ENCODE measurements around the gene IFT88.
"Not testable (repeated sequence)": the region's sequence is repeated elsewhere in the genome, so short reads cannot be mapped to it uniquely, and the experiment has no call there.

The IFT88 gene

DNA sequence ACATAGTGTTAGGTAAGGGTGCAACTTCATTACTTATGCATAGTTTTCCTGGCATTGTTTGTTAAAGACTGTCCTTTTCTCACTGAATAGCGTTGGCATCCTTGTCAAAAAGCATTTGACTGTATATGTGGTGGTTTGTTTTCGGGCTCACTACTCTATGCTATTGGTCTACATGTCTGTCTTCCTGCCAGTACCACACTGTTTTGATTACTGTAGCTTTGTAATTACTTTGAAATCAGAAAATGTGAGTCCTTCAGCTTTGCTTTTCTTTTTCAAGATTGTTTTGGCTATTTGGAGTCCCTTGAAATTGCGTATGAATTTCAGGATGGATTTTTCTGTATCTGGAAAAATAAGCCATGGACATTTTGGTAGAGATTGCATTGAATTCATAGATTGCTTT lies 56.0 kb downstream of the IFT88 start:
- no peak for DNase-seq (ENCODE audit: low read depth in 2 of 2, low spot score in 1 of 2)

DNA sequence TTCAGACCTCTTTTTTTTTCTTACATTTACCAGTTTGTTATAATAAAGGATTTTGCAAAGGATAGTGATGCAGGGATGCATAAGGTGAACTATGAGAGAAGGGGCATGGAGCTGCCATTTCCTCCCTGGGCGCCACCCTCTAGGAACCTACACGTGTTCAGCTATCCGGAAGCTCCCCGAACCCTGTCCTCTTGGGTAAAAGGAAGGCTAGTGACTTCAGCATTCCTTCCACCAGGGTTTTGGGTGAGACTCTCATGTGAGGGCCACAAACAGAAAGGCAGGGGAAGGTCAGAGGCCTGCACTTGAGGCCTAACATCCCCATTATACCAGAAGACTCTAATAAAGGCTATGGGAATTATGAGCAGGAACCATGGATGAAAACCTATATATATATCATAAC lies 57.3 kb downstream of the IFT88 start:
- DNase-seq (ENCODE audit: low read depth in 2 of 2, low spot score in 1 of 2): no peak

DNA sequence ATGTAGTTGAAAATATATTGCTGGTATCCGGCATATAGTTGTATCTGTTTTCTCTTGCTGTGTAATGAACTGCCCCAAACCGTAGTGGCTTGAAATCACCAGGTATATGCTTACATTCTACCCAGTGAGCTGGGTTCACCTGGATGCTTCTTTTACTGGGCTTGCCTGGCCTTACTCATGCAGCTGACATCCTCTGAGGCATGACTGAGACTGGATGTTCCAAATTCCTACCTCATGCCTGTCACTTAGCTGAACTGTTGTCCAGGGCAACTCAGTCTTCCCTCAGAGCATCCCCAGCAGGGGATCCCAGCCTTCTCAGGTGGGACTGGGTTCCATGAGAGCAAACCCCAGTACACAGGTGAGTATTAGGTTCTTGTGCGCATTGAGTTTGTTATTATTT lies 66.8 kb downstream of the IFT88 start:
- DNase-seq (ENCODE audit: low read depth in 2 of 2, low spot score in 1 of 2): no peak

DNA sequence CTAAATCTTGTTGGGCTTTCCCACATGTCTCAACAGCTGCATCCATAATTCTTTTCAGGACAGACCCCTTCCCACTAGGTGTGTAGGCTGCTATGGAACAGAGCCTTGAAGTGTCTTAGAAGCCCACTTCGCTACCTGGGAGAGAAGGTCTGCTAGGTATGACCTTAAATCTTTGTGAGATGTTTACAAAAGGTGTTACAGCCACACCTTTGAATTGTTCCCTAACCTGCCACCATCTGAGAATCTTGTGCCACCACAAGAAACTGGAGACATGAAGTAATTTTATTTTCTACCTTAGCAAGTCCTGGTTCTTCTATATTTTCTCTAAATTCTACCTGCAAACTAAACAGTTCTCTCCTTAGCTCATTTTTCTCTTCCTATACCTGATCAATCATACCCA lies 69.1 kb downstream of the IFT88 start:
- no peak for DNase-seq (ENCODE audit: low read depth in 2 of 2, low spot score in 1 of 2)

DNA sequence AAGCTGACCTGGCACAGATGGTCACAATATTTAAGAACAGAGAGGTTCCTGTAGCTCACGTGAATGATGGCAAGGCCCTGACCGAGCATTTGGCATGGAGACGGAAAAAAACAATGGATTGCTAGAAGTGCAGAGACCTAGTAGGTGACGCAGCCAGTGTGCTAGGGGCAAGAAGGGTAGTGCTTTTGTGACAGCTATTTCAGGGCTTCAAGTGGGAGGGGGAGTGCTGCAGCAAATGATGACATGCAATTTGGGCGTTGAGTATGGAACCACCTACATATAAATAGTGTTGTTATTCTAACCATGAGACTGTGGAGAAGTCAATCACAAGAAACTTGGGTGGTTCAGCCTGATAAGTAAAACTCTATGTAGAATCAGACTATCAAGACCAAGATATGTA lies 70.9 kb downstream of the IFT88 start:
- DNase-seq (ENCODE audit: low read depth in 2 of 2, low spot score in 1 of 2): no peak

DNA sequence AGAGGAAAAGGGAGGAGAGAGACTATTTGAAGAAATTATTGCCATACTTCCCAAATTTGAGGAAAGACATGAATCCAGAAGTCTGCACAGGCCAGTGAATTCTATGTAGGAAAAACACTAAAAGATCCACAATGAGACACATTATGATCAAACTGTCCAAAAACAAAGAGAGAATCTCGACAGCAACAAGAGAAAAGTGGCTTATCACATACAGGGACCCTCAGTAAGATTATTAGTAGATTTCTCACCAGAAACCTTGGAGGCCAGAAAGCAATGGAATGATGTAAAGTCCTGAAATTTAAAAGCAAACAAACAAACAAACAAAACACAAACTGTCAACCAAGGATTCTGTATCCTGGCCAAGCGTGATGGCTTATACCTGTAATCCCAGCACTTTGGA lies 80.8 kb downstream of the IFT88 start:
- DNase-seq (ENCODE audit: low read depth in 2 of 2, low spot score in 1 of 2): no peak

DNA sequence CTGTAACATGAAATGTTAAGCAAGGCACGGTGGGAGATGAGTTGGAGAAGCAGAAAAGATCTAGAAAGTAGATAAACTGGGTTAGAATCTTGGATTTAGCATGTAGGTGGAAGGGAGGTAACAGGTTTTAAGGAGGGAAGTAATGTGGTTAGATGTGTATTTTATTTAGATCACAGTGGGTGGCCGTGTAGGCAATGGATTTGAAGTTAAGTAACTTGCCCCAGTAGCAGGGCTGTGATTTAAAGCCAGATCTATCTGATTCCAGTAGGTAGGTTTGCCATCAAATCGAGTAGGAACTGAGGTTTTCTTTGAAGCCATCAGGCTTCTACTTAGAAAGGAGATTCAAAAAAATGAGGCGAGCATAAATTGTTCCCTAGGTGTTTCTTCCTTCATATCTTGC lies 86.0 kb downstream of the IFT88 start:
- DNase-seq (ENCODE audit: low read depth in 2 of 2, low spot score in 1 of 2): no peak

DNA sequence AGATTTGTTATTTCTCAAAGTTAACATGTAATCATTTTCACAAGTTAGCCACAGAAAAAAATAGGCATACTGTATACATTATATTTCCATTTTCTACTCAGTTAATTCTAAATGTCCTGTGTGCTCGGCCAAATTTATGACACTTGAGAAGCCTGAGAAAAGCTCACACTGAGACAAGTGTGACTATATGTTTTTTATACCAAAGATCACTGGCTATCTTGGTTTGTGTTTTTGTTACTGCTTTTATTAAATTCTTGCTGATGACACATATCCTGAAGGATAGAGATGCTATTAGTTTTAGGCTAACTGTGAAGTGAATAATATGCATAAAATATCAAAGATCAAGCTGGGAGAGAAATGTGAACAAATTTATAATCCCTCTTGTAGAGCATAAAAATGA lies 87.2 kb downstream of the IFT88 start:
- no peak for DNase-seq (ENCODE audit: low read depth in 2 of 2, low spot score in 1 of 2)

DNA sequence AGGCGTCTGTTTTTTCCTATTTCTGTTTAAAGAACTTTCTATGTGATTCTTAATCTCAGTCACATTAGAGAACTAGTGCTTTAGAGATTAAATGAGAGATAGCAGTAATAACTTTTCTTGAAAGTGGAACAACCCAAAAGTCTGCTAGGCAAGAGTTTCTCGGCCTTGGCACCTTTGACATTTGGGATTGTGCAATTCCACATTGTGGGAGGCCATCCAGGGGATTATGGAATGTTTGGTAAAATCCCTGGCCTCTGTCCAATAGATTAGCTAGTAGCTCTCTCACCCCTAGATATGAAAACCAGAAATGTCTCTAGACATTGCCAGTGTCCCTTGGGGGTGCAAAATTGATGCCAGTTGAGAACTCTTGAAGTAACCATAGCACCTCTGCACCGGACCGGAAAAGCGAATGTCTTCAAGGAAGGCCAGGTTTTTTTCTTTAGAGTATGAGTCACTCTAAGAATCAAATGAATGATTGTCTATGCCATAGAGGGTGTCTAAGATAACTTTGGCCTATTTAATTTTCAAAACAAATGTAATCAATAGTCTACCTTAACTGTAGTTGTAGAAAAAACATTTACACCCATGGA lies 91.6 kb downstream of the IFT88 start:
- DNase-seq (ENCODE audit: low read depth in 2 of 2, low spot score in 1 of 2): no peak

DNA sequence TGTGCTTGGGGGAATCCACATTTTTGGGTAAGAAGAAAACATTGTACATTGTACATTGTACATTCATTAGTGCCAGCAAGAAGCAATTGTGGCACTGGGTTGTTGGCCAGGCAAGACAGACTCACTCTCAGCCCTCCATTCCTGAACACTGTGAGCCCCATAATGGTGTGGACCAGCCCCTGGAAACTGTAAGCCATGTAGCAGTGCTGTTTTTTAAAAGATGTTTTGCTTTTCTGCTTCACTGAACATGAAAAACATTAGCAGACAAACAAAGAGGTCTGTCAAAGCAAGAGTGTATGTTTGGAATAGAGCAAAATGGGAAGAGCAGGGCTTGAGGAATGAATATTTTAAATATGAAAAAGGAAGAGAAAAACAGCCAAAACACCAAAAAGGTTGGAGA lies 97.4 kb downstream of the IFT88 start:
- DNase-seq (ENCODE audit: low read depth in 2 of 2, low spot score in 1 of 2): no peak

DNA sequence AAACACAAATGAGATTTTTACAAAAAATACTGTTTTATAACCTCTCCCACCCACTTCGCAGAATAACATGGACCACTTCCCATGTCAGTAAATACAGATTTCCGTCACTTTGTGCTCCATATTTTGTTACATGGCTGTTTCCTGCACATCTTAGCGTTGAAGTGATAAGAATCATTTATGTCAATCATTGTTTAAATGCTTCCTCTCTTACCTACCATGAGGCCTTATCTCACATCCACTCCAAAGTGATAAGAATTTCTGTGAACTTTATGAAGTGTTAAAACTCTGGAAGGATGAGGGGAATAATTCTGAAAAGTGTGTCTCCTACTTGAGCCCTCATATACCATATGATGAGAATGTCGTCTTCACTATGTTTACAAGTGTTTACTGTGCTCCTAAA lies 100.0 kb downstream of the IFT88 start:
- DNase-seq (ENCODE audit: low read depth in 2 of 2, low spot score in 1 of 2): no peak

DNA sequence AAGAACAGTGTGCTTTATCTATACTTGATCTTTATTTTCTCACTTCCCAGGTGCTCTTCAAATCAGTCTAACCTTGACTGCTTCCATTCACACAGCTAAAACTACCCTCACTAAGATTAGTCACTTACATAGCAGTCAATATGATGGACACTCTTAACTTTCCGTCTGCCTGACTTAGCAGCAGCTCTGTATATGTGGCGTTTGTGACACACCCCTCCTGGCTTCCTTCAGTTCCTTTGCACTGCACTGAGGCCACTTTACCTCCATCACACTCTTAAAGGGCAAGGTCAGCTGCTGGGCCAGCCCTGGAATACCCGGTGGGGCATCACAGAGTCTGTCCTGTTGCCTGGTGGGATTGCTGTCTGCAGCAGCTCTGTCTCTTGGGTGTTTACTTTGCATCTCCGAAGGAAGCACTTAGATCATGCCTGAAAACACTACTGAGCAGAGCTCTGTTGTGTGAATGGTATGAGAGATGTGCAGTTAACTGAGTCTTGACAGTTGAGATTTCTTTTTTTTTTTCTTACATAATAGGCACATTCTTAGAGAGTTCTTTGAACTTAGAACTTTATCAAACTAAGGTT lies 101.0 kb downstream of the IFT88 start:
- no peak for DNase-seq (ENCODE audit: low read depth in 2 of 2, low spot score in 1 of 2)

DNA sequence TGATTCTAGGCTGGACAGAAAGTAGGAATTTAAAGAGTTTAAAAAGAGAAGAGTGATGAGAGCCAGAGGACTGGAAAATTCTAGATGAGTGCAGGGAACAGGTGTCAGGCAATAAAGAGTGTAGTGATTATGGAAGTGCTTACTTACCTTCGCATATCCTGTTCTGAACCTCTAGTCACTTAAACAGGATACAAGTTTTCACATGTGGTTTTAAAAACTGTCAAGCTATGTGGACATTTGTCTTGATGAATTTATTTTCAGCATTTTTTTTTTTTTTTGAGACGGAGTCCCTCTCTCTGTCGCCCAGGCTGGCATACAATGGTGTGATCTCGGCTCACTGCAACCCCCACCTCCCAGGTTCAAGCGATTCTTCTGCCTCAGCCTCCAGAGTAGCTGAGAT lies 102.2 kb downstream of the IFT88 start:
- DNase-seq (ENCODE audit: low read depth in 2 of 2, low spot score in 1 of 2): no peak

DNA sequence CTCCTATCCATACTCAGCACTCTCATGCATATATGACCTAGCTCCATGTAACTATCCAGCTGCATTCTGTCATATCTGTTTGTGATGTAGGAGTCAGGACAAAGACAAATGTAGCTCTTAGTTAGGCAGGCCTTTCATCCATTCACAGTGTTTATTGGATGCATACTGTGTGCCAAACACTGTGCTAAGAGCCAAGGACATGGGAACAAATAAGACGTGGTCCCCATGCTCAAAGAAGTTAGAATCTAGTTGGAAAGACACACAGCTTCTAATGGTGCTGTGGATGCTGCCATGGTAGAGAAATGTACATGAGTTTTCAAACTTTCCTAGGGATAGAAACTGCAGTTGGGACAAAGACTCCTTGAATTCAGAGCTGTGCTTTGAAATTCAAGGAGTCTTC lies 104.8 kb downstream of the IFT88 start:
- DNase-seq (ENCODE audit: low read depth in 2 of 2, low spot score in 1 of 2): no peak

DNA sequence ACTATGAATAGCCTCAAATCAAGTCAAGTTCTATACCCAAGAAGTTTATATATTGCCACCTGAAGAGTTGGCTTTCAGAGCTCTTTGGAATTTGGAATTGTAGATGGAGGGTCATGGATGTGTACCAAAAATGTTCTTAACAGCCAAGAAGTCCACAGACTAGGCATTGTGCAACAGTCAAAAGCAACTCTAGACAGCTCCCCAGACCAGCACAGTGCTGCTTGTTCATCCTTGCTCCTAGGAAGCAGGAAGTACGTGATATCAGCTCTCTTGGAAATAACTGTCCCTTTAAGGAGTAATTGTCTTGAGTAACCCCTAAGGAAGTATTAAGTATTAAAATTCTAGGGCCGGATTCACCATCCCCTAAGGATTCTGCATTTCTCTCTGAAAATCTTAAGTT lies 105.8 kb downstream of the IFT88 start:
- DNase-seq (ENCODE audit: low read depth in 2 of 2, low spot score in 1 of 2): no peak

DNA sequence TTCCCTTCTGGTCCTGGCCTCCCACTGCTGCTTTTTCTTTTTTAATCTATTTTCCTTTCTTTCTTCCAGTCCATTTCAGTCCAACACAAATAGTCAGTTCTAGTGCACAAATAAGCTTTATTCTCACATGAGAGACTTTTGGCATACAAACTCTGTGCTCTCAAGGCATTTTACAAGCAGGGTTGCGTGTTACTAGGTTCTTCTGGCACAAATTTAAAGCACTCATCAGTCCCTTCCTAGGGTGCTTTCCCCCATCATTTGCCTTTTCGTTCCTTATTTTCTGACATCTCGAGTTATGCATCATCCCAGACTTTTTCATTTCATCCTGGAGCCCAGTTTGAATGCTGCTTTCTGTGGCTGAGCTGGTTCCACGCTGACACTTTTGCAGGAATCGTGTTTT lies 106.8 kb downstream of the IFT88 start:
- no peak for DNase-seq (ENCODE audit: low read depth in 2 of 2, low spot score in 1 of 2)

DNA sequence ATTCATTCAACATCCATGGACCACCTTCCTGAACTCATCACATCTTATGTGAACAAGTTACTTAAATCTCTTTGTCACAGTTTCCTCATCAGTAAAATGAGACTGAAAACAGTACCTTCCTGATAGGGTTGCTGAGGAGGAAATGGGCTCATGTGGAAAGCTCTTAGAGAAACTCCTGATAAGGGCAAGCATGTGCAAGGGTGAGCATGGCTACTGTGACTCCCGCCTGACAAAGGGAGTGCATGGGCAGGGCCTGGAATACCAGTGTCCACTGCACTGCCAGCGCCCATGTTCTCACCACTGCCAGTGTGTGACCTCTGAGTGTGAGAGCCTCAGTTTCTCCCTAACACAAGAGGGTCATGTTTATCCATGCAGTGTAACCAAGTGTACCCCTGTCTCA lies 109.3 kb downstream of the IFT88 start:
- no peak for DNase-seq (ENCODE audit: low read depth in 2 of 2, low spot score in 1 of 2)

DNA sequence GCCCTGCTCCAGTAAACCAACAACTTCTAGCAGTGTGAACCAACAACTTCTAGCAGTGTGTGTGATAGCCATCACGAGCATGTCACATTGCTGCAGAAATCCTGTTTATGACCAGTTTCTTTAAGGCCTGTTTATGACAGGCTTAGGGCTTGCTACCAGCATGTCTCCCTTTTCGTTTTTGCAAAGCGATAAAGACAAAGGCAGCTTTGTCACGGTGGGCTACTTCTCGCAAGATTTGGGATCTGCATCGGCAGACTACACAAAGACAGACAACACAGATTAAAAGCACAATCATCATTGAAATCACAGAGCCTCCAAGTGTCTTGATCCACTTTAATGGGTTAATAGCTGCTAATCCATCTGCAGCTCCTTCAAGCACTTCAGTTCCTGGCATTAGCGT lies 111.6 kb downstream of the IFT88 start:
- not testable (repeated sequence) for DNase-seq (ENCODE audit: low read depth in 2 of 2, low spot score in 1 of 2)

DNA sequence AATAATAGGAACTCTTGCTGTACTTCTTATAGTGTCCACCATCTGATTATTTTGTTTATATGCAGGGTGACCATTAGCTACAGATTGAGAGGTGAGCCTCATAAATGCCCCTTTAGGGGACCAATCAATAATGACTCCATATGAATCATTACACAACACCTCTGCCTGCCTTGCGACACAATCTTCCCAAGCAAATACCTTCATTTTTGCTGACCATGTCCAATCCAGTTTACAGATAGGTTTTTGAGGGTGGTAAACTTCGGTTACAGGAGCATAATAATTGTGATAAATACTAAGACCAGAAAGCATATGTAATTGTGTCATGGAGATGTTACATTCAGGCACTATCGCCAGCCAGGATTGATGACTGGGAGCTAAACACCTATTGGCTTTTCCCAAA lies 112.9 kb downstream of the IFT88 start:
- DNase-seq (ENCODE audit: low read depth in 2 of 2, low spot score in 1 of 2): no peak

DNA sequence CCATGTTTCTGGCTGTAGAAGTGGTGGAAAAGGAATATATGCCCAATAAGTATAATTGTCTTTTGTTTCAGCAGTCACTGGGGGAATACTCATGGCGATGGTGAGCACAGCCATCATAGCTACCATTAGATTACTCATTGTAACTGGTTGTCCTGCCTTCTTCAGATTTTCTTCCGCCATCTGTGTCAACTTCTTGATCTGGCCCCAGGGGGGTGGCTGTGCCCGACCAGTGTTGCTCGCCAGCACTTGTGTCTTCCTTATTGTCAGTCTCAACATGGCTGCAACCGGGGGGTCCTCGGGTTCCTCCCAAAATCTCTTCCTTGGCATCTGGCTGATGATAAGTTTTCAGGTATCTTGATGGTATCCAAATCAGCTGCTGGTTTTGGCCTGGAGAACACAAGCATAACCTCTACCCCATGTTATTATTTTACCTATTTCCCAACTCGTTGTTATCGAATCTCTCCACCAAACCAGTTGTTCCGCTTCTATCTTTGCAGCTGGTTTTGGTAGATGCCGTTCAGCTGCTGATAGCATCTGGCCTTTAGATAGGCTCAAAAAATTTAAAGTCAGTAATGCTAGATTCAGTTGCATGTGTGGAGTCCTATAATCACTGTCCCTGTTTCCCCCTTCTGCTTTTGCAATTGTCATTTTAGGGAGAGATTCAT lies 113.6 kb downstream of the IFT88 start:
- DNase-seq (ENCODE audit: low read depth in 2 of 2, low spot score in 1 of 2): no peak

DNA sequence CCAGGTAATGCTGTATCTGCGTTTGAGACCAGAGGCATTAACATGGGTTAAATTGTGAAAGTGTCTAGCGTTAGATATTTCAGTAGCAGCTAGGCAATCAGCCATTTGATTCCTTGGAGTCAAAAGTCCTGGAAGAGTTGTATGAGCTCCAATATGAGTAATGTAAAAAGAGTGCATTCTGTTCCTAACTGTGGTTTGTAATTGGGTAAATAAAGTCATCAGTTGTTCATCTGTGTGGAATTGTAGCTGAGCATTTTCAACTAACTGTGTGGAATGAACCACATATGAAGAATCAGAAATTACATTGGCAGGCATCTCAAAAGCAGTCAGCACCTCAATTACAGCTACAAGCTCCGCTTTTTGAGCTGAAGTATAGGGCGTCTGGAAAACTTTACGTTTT lies 114.5 kb downstream of the IFT88 start:
- DNase-seq (ENCODE audit: low read depth in 2 of 2, low spot score in 1 of 2): not testable (repeated sequence)

DNA sequence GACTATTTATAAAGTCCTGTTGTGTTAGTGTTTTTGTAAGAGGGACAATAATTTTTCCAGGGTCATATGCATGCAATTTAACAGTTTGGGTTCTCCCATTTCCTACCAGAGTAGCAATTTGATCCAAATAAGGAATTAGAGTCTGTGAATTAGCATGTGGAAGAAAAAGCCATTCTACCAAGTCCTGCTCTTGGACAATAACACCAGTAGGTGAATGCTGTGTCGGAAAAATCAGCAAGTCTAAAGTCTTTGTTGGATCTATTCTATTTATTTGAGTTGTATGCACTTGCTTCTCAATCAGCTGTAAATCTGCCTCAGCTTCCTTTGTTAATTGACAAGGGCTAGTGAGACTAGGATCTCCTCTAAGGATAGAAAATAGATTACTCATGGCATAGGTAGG lies 115.1 kb downstream of the IFT88 start:
- no peak for DNase-seq (ENCODE audit: low read depth in 2 of 2, low spot score in 1 of 2)

DNA sequence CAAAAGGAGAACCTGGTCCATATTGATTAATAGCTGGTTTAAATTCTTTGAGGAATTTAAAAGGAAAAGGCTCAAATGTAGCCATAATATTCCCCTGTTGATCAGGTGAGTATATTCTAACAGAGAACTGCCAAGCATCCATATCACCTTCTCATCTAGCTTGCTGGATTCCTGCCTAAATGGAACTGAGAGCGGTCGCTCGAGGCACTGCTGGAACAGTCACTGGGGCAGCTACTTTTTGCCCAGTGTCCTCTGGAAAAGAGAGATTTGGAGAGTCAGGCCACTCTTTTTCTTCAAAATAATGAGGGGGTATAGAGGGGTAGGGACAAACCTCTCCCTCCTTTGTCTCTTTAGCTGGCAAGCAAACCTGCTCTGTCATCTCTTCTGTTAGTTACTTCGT lies 117.1 kb downstream of the IFT88 start:
- no peak for DNase-seq (ENCODE audit: low read depth in 2 of 2, low spot score in 1 of 2)

Measured in stimulated activated CD8-positive, alpha-beta memory T cell treated with anti-CD3 and anti-CD28 coated beads, Interleukin-4, amount 100 ng/mL, for 1 hour (primary cell).